HG02588 (cell line): Measurements from ENCODE around the gene BHLHE23.

Source experiments
- ATAC-seq: cut with Tn5 transposase; IDR thresholded peaks from one replicate; pipeline ENCODE4 v1.9.1; 2021; ENCODE audit warnings: mild to moderate bottlenecking, moderate library complexity; ENCODE audit not compliant: unreplicated experiment

The BHLHE23 gene

GRCh38 chr20:63026582-63027165 is 19.9 kb upstream of the BHLHE23 start:
- ATAC-seq = no peak

- ATAC-seq = no peak
These were observed 19.0 kb upstream of the BHLHE23 start for GRCh38 chr20:63025534-63026331.

GRCh38 chr20:63024573-63025392 is 18.0 kb upstream of the BHLHE23 start:
- no peak for ATAC-seq

- ATAC-seq = no peak
These were observed 17.3 kb upstream of the BHLHE23 start for GRCh38 chr20:63023936-63024571.

- ATAC-seq = no peak
These were observed 16.5 kb upstream of the BHLHE23 start for GRCh38 chr20:63023071-63023935.

GRCh38 chr20:63022501-63022900 is 15.7 kb upstream of the BHLHE23 start:
- no peak for ATAC-seq

GRCh38 chr20:63021356-63022321 is 14.9 kb upstream of the BHLHE23 start:
- ATAC-seq = no peak

GRCh38 chr20:63020681-63021080 is 13.9 kb upstream of the BHLHE23 start:
- no peak for ATAC-seq

- ATAC-seq = no peak
These were observed 11.2 kb upstream of the BHLHE23 start for GRCh38 chr20:63017826-63018411.

- ATAC-seq = no peak
These were observed 10.5 kb upstream of the BHLHE23 start for GRCh38 chr20:63017076-63017825.

- ATAC-seq = no peak
These were observed 9.8 kb upstream of the BHLHE23 start for GRCh38 chr20:63016514-63017075.

- no peak for ATAC-seq
These were observed 9.0 kb upstream of the BHLHE23 start for GRCh38 chr20:63015662-63016361.

- no peak for ATAC-seq
These were observed 8.4 kb upstream of the BHLHE23 start for GRCh38 chr20:63015147-63015661.

- ATAC-seq = no peak
These were observed 7.9 kb upstream of the BHLHE23 start for GRCh38 chr20:63014710-63015109.

- no peak for ATAC-seq
These were observed 7.5 kb upstream of the BHLHE23 start for GRCh38 chr20:63014287-63014686.

- ATAC-seq = no peak
These were observed 6.4 kb upstream of the BHLHE23 start for GRCh38 chr20:63013207-63013606.

GRCh38 chr20:63011798-63012197 is 5.0 kb upstream of the BHLHE23 start:
- no peak for ATAC-seq
